ENCODE results near the gene COQ4. TPM values are rescaled to one million over a fixed set of nuclear protein-coding genes. Genes with fewer than 3 reads are reported as not detected.

The COQ4 gene
- total RNA-seq, 1 donor = 22.0 TPM

DNA sequence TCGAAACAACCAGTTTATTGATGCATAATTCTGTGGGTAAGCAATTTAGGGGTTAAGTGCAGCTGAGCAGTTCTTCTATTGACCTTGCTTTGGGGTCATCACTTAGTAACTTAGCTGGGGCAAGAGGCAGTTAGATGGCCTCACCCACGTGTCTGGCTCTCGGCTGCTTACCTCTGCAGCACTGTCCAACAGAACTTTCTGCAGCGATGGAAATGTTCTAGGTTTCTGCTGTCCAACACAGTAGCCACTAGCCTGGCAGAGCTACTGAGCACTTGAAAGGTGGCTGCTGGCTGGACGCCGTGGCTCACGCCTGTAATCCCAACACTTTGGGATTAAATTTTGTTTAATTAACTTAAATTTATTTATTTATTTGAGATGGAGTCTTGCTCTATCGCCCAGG, 35.5 kb downstream of the COQ4 start:
- no peak for DNase-seq (ENCODE audit: low read depth)
- no peak overlapping the region for H3K4me3 ChIP-seq (ENCODE audit: low read depth, low read length)
- TF ChIP-seq, protein P1, sequence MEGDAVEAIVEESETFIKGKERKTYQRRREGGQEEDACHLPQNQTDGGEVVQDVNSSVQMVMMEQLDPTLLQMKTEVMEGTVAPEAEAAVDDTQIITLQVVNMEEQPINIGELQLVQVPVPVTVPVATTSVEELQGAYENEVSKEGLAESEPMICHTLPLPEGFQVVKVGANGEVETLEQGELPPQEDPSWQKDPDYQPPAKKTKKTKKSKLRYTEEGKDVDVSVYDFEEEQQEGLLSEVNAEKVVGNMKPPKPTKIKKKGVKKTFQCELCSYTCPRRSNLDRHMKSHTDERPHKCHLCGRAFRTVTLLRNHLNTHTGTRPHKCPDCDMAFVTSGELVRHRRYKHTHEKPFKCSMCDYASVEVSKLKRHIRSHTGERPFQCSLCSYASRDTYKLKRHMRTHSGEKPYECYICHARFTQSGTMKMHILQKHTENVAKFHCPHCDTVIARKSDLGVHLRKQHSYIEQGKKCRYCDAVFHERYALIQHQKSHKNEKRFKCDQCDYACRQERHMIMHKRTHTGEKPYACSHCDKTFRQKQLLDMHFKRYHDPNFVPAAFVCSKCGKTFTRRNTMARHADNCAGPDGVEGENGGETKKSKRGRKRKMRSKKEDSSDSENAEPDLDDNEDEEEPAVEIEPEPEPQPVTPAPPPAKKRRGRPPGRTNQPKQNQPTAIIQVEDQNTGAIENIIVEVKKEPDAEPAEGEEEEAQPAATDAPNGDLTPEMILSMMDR (IDR thresholded peaks at IDR 0.05; ENCODE audit: insufficient read depth, low read depth, low read length) = no peak

DNA sequence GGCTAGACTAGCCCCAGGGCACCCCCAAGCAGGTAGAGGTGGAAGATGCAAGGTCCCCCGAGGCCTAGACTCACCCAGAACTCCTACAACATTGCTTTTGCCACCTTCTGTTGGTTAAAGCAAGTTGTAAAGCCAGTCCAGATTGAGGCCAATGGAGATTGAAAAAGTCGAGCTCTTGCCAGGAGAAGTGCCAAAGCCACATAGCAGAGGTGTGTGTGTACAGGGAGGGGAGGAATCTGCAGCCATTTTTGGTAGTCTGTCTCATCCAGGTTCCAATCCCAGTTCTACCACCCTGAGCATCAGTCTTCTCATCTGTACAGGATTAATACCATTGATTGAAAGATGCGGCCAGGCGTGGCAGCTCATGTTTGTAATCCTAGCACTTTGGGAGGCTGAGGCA, 36.2 kb downstream of the COQ4 start:
- TF ChIP-seq, protein P1 (IDR thresholded peaks at IDR 0.05; ENCODE audit: insufficient read depth, low read depth, low read length) = no peak
- no peak for DNase-seq (ENCODE audit: low read depth)
- no peak overlapping the region for H3K4me3 ChIP-seq (ENCODE audit: low read depth, low read length)

DNA sequence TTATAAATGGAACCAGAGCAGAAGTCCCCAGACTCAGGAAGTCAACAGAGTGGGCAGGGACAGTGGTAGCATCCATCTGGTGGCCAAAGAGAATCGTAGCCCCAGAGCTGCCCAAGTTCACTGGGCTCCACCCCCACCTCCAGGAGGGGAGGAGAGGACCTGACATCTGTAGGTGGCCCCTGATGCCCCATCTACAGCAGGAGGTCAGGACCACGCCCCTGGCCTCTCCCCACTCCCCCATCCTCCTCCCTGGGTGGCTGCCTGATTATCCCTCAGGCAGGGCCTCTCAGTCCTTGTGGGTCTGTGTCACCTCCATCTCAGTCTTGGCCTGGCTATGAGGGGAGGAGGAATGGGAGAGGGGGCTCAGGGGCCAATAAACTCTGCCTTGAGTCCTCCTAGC, 38.2 kb downstream of the COQ4 start:
- TF ChIP-seq, protein P1 (IDR thresholded peaks at IDR 0.05; ENCODE audit: insufficient read depth, low read depth, low read length) = no peak
- H3K4me3 ChIP-seq (ENCODE audit: low read depth, low read length) = no peak overlapping the region
- no peak for DNase-seq (ENCODE audit: low read depth)

DNA sequence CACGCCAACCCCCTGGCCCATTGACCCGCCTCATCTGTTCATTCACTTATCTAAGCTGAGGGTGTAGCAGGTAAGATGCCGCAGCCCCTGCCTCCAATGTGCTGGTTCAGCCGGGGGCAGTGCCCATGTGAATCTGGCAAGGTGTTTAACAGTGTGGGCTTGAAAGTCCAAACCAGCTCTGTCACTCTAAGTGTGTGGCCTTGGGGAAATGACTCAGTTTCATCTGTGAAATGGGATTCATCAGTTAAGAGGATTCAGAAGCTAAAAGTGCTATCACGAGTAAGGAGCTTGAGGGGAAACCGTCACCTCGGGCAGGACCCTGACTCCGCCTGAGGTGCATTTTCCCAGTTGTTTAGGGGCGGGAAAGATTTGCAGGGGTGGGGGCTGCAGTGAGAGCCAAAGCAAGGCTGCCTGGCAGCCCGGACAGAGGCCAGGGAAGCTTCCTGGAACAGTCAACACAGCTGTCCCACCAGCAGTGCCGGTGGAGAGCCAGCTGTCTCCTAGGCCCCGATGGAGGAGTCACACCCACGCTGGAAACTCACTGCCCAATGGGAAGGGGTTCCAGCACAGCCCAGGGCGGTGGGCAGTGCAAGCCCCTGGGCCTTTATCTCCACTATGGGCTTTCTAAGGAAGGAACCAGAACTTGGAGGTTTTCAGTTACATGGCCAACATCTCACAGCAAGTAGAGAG, 38.8 kb downstream of the COQ4 start:
- TF ChIP-seq, protein P1 (IDR thresholded peaks at IDR 0.05; ENCODE audit: insufficient read depth, low read depth, low read length) = no peak
- no peak for DNase-seq (ENCODE audit: low read depth)
- H3K4me3 ChIP-seq (ENCODE audit: low read depth, low read length) = peak overlapping the region; percentile 49

DNA sequence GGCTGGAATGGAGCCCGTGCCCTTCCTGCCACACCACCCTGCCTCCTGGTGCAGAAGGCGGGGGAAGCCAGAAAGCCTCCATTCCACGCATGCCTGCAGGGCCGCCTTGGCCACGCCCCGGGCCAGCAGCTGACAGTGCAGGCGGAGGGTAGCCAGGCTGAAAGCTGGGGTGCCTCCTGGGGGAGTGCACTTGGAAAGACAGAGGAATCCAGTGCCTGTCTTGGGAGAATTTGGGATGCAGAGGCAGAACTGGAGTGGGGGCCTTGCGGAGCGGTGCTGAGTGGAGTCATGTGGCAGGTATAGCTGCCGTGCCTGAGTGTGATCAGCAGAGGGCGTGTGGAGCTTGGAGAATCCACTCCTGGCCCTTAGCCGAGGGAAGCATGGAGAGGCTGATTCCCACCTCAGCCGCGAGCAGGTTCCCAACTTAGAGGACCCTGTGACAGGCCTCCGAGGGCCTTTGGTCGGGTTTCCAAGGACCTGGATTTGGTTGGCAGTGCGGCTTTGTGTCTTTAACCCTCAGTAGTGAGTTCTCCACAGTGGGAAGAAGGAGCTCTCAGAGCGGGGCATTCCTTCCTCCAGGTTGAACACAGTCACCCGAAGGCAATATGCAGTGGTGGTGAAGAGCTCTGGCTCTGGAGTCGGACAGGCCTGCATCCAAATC, 39.5 kb downstream of the COQ4 start:
- H3K4me3 ChIP-seq (ENCODE audit: low read depth, low read length) = peak overlapping the region; percentile 49
- DNase-seq (ENCODE audit: low read depth) = peak; percentile 82
- TF ChIP-seq, protein P1 (IDR thresholded peaks at IDR 0.05; ENCODE audit: insufficient read depth, low read depth, low read length) = peak; percentile 85

DNA sequence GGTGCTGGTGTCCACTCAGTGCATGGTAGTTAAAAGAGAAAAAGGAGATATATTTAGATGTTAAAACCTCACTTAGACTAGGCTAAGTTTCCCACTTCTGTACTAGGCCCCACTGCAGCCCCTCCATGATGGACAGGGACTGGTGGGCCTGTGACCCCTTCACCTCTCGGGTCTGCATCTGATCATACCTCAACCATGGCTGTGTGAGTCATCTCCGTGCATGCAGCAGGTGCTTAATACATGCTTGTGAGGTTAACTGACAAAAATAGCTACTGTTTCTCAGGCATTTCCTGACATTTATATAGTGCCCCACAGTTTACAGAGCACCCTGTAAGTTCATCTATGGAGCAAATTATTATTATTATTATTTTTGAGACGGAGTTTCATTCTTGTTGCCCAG, 40.1 kb downstream of the COQ4 start:
- no peak for DNase-seq (ENCODE audit: low read depth)
- TF ChIP-seq, protein P1 (IDR thresholded peaks at IDR 0.05; ENCODE audit: insufficient read depth, low read depth, low read length) = no peak
- H3K4me3 ChIP-seq (ENCODE audit: low read depth, low read length) = no peak overlapping the region

All from fibroblast of villous mesenchyme (primary cell).